Testis (tissue), 3 donors: ENCODE data around the gene ELOVL7. TPM values are rescaled to one million over a fixed set of nuclear protein-coding genes. Genes with fewer than 3 reads are reported as not detected.
"Not testable (repeated sequence)": the region's sequence is repeated elsewhere in the genome, so short reads cannot be mapped to it uniquely, and the experiment has no call there.

Experiments
- DNase-seq: peaks from one replicate; pipeline ENCODE4 v3.0.0-alpha.2; 2019
- H3K27ac ChIP-seq, 2 donors: fragments of 200-600 bp; sonication (generic); one replicate each; pipeline ENCODE4 v1.5.1; 2019
- H3K27me3 ChIP-seq: fragments of 200-600 bp; sonication (generic); one replicate; pipeline ENCODE4 v1.5.1; 2019
- H3K36me3 ChIP-seq: fragments of 200-600 bp; sonication (generic); one replicate; pipeline ENCODE4 v1.5.1; 2017; ENCODE audit warnings: low read depth; ENCODE audit errors: missing control alignments
- H3K4me1 ChIP-seq: fragments of 200-600 bp; sonication (generic); one replicate; pipeline ENCODE4 v1.5.1; 2019
- H3K4me3 ChIP-seq, 2 donors: fragments of 200-600 bp; sonication (generic); one replicate each; pipeline ENCODE4 v1.5.1; 2017 to 2019
- H3K9me3 ChIP-seq: fragments of 200-600 bp; sonication (generic); one replicate; pipeline ENCODE4 v1.5.1; 2017
- POLR2A ChIP-seq: fragments of 450-650 bp; IDR thresholded peaks from one replicate; pipeline ENCODE4 v1.6.1; 2017; ENCODE audit warnings: antibody characterized with exemption, mild to moderate bottlenecking, moderate library complexity
- WGBS, 2 donors: methylation state at CpG; one replicate each; pipeline ENCODE4 v1.1.5; 2018; 5-methylcytosine and 5-hydroxymethylcytosine counted together
- intact Hi-C: fragments of 100-400 bp; cut with DNase I; formaldehyde crosslinking; loops from one replicate; pipeline ENCODE4 v1.15.1; 2023; ENCODE audit warnings: low total_unique reads
- polyA plus RNA-seq: library from polyadenylated mRNA; stranded (reverse); fragments of 350-450 nt; fragmentation: Illumina TruSeq; extraction: RNeasy Lipid Tissue Mini Kit (QIAGEN cat#74804); gene quantifications from one replicate; pipeline ENCODE4 v1.2.3, GENCODE V29; 2014; ENCODE audit warnings: low read depth, low replicate concordance; ENCODE audit not compliant: insufficient read depth
- total RNA-seq, 2 donors: library from RNA; depleted of rRNA; stranded (reverse); fragments of >200 nt; gene quantifications; one replicate each; pipeline ENCODE4 v1.2.3, GENCODE V29; 2016
- TF ChIP-seq, protein P1 (sequence below), 3 experiments: fragments of 450-650 bp in 2 of 3; fragments of 200-600 bp in 1 of 3; sonication (generic) in 1 of 3; IDR thresholded peaks; one replicate each; pipeline ENCODE4 v1.5.1; 2016 to 2019; ENCODE audit warnings: antibody characterized with exemption in 3 of 3, mild to moderate bottlenecking in 2 of 3, moderate library complexity in 1 of 3

ELOVL7 gene
- total and polyA plus RNA-seq, 3 donors from 2014 or later, result 1.8 to 5.1 (median 2.4) TPM

DNA sequence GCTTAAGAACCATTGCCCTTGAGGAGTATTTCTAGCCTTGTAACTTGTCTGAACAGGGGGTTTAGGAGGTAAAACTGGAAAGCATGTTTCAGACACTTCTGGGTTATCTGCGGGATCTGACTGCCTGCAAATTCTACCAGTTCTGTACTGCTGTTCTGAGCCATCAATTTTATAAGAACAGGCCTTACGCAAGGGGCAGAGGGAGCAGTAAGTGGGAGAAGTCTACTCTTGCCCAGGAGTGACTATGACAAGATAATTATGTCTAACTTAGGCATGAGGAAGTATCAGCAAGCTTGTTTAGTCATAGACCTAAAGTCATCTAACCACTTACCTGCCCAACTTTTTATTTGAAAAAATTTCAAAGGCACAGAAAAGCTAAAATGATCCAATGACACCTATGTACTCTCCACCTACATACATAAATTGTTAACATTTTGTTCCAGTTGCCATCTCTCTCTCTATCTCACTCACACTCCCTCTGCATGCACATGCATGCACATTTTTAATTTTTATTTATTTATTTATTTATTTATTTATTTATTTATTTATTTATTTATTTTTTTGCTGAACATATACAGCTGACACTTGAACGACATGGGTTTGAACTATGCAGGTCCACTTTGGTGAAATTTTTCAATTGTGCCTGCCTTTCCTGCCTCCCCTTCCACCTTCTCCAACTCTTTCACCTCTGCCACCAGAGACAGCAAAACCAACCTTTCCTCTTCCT lies 125.7 kb downstream of the ELOVL7 start:
- Histone ChIP-seq H3K4me3 (no peak overlapping the region), H3K27ac (no peak overlapping the region), H3K9me3 (no peaks in the 10 kb centered on the region), H3K4me1 (no peaks in the 10 kb centered on the region), H3K36me3 (no peaks in the 10 kb centered on the region), H3K27me3 (no peaks in the 10 kb centered on the region)
- intact Hi-C loops, result no loop called here
- WGBS, 2 donors, result 84 to 86% methylated on average over 3 of the region's 3 CpGs
- no peak for DNase-seq
- no peak for TF ChIP-seq POLR2A
- TF ChIP-seq, protein P1, sequence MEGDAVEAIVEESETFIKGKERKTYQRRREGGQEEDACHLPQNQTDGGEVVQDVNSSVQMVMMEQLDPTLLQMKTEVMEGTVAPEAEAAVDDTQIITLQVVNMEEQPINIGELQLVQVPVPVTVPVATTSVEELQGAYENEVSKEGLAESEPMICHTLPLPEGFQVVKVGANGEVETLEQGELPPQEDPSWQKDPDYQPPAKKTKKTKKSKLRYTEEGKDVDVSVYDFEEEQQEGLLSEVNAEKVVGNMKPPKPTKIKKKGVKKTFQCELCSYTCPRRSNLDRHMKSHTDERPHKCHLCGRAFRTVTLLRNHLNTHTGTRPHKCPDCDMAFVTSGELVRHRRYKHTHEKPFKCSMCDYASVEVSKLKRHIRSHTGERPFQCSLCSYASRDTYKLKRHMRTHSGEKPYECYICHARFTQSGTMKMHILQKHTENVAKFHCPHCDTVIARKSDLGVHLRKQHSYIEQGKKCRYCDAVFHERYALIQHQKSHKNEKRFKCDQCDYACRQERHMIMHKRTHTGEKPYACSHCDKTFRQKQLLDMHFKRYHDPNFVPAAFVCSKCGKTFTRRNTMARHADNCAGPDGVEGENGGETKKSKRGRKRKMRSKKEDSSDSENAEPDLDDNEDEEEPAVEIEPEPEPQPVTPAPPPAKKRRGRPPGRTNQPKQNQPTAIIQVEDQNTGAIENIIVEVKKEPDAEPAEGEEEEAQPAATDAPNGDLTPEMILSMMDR (IDR thresholded peaks at IDR 0.05), result no peak

DNA sequence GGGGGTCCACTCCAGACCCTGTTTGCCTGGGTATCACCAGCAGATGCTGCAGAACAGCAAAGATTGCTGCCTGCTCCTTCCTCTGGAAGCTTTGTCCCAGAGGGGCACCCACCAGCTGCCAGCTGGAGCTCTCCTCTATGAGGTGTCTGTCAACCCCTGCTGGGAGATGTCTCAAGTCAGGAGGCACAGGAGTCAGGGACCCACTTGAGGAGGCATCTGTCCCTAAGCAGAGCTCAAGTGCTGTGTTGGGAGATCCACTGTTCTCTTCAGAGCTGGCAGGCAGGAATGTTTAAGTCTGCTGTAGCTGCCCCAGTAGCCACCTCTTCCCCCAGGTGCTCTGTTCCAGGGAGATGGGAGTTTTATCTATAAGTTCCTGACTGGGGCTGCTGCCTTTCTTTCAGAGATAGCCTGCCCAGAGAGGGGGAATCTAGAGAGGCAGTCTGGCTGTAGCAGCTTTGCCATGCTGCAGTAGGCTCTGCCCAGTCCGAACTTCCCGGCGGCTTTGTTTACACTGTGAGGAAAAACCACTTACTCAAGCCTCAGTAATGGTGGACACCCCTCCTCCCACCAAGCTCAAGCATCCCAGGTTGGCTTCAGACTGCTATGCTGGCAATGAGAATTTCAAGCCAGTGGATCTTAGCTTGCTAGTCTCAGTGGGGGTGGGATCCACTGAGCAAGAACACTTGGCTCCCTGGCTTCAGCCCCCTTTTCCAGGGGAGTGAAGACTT lies 128.7 kb downstream of the ELOVL7 start:
- intact Hi-C loops, result not testable (repeated sequence)

DNA sequence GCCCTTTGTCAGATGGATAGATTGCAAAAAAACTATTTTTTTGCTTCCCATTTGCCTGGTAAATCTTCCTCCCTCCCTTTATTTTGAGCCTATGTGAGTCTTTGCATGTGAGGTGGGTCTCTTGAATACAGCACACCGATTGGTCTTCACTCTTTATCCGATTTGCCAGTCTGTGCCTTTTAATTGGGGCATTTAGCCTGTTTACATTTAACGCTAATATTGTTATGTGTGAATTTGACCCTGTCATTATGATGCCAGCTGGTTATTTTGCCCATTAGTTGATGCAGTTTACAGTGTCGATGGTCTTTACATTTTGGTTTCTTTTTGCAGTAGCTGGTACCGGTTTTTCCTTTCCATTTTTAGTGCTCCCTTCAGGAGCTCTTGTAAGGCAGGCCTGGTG lies 131.1 kb downstream of the ELOVL7 start:
- Histone ChIP-seq H3K27ac (no peak overlapping the region), H3K9me3 (no peaks in the 10 kb centered on the region), H3K27me3 (no peaks in the 10 kb centered on the region), H3K36me3 (no peaks in the 10 kb centered on the region), H3K4me3 (no peak overlapping the region), H3K4me1 (no peaks in the 10 kb centered on the region)
- WGBS, 2 donors, result 90 to 94% methylated on average over 5 of the region's 5 CpGs
- intact Hi-C loops, result no loop called here
- no peak for TF ChIP-seq POLR2A
- TF ChIP-seq, protein P1 (IDR thresholded peaks at IDR 0.05), result no peak
- DNase-seq, result no peak

More for the DNA sequence above, 128.7 kb downstream of the ELOVL7 start:
- not testable (repeated sequence) for H3K27ac ChIP-seq, H3K4me1 ChIP-seq, H3K36me3 ChIP-seq, DNase-seq, H3K9me3 ChIP-seq, H3K27me3 ChIP-seq, H3K4me3 ChIP-seq
- 79 to 86% methylated on average over 3 of the region's 3 CpGs for WGBS, 2 donors

DNA sequence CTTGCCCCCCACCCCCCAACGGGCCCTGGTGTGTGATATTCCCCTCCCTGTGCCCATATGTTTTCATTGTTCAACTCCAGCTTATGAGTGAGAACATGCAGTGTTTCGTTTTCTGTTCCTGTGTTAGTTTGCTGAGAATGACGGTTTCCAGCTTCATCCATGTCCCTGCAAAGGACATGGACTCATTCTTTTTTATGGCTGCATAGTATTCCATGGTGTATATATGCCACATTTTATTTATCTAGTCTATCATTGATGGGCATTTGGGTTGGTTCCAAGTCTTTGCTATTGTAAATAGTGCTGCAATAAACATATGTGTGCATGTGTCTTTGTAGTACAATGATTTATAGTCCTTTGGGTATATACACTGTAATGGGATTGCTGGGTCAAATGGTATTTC lies 132.2 kb downstream of the ELOVL7 start:
- DNase-seq, result not testable (repeated sequence)

DNA sequence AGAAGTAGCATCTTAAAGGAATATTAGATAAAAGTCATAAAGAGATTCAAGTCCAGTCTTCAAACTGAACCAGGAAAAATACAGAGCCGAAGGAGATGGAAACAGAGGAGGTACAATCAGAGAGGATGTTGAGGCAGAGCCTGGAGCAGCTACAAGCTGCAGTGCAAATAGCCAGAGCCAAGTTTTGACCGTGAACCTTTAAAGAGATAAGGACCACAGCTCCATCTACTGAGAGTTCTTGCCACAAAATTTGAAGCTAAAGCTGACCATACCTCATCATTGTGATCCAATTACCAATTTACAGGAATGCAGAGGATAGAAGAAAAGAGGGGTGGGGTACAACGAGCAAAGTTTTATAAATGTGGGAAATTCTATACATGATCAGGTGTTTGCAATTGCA lies 133.7 kb downstream of the ELOVL7 start:
- H3K4me1 ChIP-seq, result no peaks in the 10 kb centered on the region
- H3K36me3 ChIP-seq, result no peaks in the 10 kb centered on the region
- no peak overlapping the region for H3K27ac ChIP-seq
- no peak for DNase-seq
- intact Hi-C loops, result no loop called here
- WGBS, 2 donors, result 56 to 67% methylated on average over 3 of the region's 3 CpGs
- no peaks in the 10 kb centered on the region for H3K27me3 ChIP-seq
- TF ChIP-seq, protein P1 (IDR thresholded peaks at IDR 0.05), result no peak
- TF ChIP-seq POLR2A, result no peak
- H3K4me3 ChIP-seq, result no peak overlapping the region
- no peaks in the 10 kb centered on the region for H3K9me3 ChIP-seq

More for the DNA sequence above, 132.2 kb downstream of the ELOVL7 start:
- H3K4me1 ChIP-seq, H3K27me3 ChIP-seq, H3K9me3 ChIP-seq, H3K27ac ChIP-seq, H3K36me3 ChIP-seq, intact Hi-C loops, H3K4me3 ChIP-seq: not testable (repeated sequence)
- 85 to 88% methylated on average over 3 of the region's 3 CpGs for WGBS, 2 donors
